ENCODE data around the gene YKT6. TPM values are rescaled to one million over a fixed set of nuclear protein-coding genes. Genes with fewer than 3 reads are reported as not detected.

Gene YKT6
- total and polyA plus RNA-seq, 2 donors (not counting 3 experiments of a cell fraction or from before 2014, with no cell fraction given), result 117 to 120 TPM

- H3K36me3 ChIP-seq (ENCODE audit: control insufficient read depth in 2 of 2, extremely low read depth in 1 of 2, insufficient read depth in 2 of 2, low read length in 2 of 2), result no peaks in the 10 kb centered on the region
- H3K9ac ChIP-seq (replicated peaks; ENCODE audit: extremely low read depth, insufficient read depth, low read length), result no peak overlapping the region
- H3K27ac ChIP-seq (ENCODE audit: insufficient read depth, low read depth, low read length), result no peak overlapping the region
- H4K20me1 ChIP-seq (replicated peaks; ENCODE audit: control insufficient read depth, extremely low read depth, insufficient read depth, low read length), result no peaks in the 10 kb centered on the region
- H2AFZ ChIP-seq (ENCODE audit: low read depth, low read length), result no peak overlapping the region
- BruUV-seq (replicated peaks), result no TSS peak
- FAIRE-seq (no peak), DNase-seq (ENCODE audit: low read depth, low spot score) (no peak)
- intact Hi-C loops (cut with micrococcal nuclease), result no loop called here
- H3K4me2 ChIP-seq (ENCODE audit: insufficient read depth, low read length), result no peak overlapping the region
- H3K9me3 ChIP-seq (replicated peaks; ENCODE audit: control insufficient read depth, insufficient read depth, low read length), result no peaks in the 10 kb centered on the region
- ChIA-PET POLR2A (no interaction called here), CTCF (interaction anchor here (1.8 kb wide), 1 partner anchor 9 kb away, joined by 6 read pairs; no protein-coding TSS in a partner anchor)
- no peaks in the 10 kb centered on the region for H3K9me1 ChIP-seq (replicated peaks; ENCODE audit: control insufficient read depth, extremely low read depth, insufficient read depth, low read length)
- H3K4me1 ChIP-seq (ENCODE audit: control insufficient read depth, extremely low read depth, insufficient read depth, low read length), result no peaks in the 10 kb centered on the region
- no peak overlapping the region for H3K4me3 ChIP-seq (replicated peaks in 1 of 3; ENCODE audit: insufficient read depth in 1 of 3, low read depth in 1 of 3, low read length in 3 of 3)
- TF ChIP-seq, protein P1, sequence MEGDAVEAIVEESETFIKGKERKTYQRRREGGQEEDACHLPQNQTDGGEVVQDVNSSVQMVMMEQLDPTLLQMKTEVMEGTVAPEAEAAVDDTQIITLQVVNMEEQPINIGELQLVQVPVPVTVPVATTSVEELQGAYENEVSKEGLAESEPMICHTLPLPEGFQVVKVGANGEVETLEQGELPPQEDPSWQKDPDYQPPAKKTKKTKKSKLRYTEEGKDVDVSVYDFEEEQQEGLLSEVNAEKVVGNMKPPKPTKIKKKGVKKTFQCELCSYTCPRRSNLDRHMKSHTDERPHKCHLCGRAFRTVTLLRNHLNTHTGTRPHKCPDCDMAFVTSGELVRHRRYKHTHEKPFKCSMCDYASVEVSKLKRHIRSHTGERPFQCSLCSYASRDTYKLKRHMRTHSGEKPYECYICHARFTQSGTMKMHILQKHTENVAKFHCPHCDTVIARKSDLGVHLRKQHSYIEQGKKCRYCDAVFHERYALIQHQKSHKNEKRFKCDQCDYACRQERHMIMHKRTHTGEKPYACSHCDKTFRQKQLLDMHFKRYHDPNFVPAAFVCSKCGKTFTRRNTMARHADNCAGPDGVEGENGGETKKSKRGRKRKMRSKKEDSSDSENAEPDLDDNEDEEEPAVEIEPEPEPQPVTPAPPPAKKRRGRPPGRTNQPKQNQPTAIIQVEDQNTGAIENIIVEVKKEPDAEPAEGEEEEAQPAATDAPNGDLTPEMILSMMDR (IDR thresholded peaks at IDR 0.05; ENCODE audit: extremely low read depth in 1 of 2, insufficient read depth in 1 of 2, low read depth in 1 of 2, low read length in 2 of 2), result no peak
- TF ChIP-seq FOS (IDR thresholded peaks at IDR 0.05; ENCODE audit: borderline replicate concordance, insufficient read depth, low read length) (no peak), POLR2A (IDR thresholded peaks at IDR 0.05; ENCODE audit: low read depth, low read length) (no peak), MYC (IDR thresholded peaks at IDR 0.05; ENCODE audit: low read depth, low read length) (no peak), JUN (IDR thresholded peaks at IDR 0.05; ENCODE audit: borderline replicate concordance, insufficient read depth, insufficient read length, low read depth) (no peak), EZH2 (IDR thresholded peaks at IDR 0.05; ENCODE audit: borderline replicate concordance, low read depth, low read length, severe bottlenecking) (no peak), POLR2AphosphoS5 (IDR thresholded peaks at IDR 0.05; ENCODE audit: insufficient read depth, low read depth, low read length) (no peak)
- TF ChIP-seq, protein P2, sequence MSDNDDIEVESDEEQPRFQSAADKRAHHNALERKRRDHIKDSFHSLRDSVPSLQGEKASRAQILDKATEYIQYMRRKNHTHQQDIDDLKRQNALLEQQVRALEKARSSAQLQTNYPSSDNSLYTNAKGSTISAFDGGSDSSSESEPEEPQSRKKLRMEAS (IDR thresholded peaks at IDR 0.05; ENCODE audit: insufficient read depth, insufficient read length), result no peak
- H3K79me2 ChIP-seq (ENCODE audit: control insufficient read depth, insufficient read depth, low read length), result no peaks in the 10 kb centered on the region
- dilution Hi-C loops (cut with MboI; ENCODE audit: extremely low pct_ligation_motif_present, low sequenced_read_pairs), result no loop called here
- H3K27me3 ChIP-seq (ENCODE audit: control insufficient read depth in 2 of 2, insufficient read depth in 2 of 2, low read length in 2 of 2), result no peaks in the 10 kb centered on the region
Measured at GRCh38 chr7:44231088-44231487, 30.3 kb downstream of the YKT6 start.

Measured in endothelial cell of umbilical vein (primary cell).